NCI-H82 (cell line): ENCODE results near the gene TTC34.
"Not testable (repeated sequence)": the region's sequence is repeated elsewhere in the genome, so short reads cannot be mapped to it uniquely, and the experiment has no call there.

Source experiments
- DNase-seq: peaks from one replicate; lab custom pipeline; 2025; lab: John Stamatoyannopoulos, UW

TTC34 gene

DNA sequence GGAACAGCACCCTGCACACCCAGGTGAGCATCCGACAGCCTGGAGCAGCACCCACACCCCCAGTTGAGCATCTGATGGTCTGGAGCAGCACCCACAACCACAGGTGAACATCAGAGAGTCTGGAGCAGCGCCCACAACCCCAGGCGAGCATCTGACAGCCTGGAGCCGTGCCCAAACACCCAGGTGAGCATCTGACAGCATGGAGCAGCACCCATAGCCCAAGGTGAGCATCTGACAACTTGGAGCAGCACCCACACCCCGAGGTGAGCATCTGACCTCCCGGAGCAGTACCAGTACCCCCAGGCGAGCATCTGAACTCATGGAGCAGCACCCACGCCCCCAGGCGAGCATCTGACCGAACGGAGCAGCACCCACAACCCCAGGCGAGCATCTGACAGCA is 144.4 kb downstream of the TTC34 start:
- not testable (repeated sequence) for DNase-seq

DNA sequence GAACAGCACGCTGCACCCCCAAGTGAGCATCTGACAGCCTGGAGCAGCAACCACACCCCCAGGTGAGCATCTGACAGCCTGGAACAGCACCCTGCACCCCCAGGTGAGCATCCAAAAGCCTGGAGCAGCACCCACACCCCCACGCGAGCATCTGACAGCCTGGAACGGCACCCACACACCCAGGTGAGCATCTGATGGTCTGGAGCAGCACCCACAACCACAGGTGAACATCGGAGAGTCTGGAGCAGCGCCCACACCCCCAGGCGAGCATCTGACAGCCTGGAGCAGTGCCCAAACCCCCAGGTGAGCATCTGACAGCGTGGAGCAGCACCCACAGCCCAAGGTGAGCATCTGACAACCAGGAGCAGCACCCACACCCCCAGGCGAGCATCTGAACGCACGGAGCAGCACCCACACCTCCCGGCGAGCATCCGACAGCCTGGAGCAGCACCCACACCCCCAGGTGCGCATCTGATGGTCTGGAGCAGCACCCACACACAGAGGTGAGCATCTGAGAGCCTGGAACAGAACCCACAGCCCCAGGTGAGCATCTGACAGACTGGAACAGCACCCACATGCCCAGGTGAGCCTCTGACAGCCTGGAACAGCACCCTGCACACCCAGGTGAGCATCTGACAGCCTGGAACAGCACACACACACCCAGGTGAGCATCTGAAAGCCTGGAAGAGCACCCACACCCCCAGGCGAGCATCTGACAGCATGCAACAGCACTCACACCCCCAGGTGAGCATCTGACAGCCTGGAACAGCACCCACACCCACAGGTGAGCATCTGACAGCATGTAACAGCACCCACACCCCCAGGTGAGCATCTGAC is 145.7 kb downstream of the TTC34 start:
- not testable (repeated sequence) for DNase-seq

DNA sequence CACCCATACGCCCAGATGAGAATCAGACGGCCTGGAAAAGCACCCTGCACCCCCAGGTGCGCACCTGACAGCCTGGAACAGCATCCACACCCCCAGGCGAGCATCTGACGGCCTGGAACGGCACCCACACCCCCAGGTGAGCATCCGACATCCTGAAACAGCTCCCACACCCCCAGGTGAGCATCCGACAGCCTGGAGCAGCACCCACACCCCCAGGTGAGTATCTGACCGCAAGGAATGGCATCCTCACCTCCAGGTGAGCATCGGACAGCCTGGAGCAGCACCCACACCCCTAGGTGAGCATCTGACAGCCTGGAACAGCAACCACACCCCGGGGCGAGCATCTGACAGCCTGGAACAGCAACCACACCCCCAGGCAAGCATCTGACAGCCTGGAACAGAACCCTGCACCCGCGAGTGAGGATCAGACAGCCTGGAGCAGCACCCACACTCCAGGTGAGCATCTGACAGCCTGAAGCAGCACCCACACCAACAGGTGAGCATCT is 147.0 kb downstream of the TTC34 start:
- DNase-seq, result peak; percentile 31

DNA sequence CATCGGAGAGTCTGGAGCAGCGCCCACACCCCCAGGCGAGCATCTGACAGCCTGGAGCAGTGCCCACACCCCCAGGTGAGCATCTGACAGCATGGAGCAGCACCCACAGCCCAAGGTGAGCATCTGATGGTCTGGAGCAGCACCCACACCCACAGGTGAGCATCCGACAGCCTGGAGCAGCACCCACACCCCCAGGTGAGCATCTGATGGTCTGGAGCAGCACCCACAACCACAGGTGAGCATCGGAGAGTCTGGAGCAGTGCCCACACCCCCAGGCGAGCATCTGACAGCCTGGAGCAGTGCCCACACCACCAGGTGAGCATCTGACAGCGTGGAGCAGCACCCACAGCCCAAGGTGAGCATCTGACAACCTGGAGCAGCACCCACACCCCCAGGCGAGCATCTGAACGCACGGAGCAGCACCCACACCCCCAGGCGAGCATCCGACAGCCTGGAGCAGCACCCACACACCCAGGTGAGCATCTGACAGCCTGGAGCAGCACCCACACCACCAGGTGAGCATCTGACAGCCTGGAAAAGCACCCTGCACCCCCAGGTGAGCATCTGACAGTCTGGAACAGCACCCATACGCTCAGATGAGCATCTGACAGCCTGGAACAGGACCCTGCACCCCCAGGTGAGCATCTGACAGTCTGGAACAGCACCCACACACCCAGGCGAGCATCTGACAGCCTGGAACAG is 147.6 kb downstream of the TTC34 start:
- not testable (repeated sequence) for DNase-seq

DNA sequence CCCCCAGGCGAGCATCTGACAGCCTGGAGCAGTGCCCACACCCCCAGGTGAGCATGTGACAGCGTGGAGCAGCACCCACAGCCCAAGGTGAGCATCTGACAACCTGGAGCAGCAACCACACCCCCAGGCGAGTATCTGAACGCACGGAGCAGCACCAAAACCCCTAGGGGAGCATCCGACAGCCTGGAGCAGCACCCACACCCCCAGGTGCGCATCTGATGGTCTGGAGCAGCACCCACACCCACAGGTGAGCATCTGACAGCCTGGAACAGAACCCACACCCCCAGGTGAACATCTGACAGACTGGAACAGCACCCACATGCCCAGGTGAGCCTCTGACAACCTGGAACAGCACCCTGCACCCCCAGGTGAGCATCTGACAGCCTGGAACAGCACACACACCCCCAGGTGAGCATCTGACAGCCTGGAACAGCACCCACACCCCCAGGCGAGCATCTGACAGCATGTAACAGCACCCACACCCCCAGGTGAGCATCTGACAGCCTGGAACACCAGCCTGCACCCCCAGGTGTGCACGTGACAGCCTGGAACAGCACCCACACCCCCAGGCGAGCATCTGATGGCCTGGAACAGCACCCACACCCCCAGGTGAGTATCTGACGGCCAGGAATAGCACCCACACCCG is 148.4 kb downstream of the TTC34 start:
- not testable (repeated sequence) for DNase-seq

DNA sequence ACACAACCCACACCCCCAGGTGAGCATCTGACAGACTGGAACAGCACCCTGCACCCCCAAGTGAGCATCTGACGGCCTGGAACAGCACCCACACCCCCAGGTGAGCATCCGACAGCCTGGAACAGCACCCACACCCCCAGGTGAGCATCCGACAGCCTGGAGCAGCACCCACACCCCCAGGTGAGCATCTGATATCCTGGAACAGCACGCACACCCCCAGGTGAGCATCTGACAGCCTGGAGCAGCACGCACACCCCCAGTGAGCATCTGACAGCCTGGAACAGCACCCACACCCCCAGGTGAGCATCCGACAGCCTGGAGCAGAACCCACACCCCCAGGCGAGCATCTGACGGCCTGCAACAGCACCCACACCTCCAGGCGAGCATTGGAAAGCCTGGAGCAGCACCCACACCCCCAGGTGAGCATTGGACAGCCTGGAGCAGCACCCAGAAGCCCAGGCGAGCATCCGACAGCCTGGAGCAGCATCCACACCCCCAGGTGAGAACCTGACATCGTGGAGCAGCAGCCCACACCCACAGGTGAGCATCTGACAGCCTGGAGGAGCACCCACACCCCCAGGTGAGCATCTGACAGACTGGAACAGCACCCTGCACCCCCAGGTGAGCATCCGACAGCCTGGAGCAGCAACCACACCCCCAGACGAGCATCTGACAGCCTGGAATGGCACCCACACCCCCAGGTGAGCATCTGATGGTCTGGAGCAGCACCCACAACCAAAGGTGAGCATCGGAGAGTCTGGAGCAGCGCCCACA is 149.2 kb downstream of the TTC34 start:
- not testable (repeated sequence) for DNase-seq

DNA sequence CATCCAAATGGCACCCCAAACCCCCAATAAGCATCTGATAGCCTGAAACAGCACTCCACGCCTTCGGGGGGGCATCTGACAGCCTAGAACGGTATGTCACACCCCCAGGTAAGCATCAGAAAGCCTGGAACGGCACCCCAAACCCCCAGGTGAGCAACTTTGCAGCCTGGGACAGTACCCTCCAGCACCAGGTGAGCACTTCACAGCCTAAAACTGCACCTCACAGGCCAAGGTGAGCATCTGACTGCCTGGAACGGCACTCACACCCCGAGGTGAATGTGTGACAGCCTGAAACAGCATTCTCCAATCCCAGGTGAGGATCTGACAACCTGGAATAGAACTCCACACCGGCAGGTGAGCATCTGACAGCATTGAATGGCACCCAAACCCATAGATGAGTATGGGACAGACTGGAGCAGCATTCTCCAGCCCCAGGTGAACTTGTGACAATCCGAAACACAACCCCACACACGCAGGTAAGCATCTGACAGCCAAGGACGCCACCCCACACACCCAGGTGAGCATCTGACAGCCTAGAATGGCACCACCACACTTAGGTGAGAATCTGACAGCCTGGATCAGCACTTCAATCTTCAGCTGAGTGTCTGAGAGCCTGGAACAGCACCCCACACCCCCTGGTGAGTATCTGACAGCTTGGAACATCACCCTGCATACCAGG is 150.4 kb downstream of the TTC34 start:
- DNase-seq, result no peak

DNA sequence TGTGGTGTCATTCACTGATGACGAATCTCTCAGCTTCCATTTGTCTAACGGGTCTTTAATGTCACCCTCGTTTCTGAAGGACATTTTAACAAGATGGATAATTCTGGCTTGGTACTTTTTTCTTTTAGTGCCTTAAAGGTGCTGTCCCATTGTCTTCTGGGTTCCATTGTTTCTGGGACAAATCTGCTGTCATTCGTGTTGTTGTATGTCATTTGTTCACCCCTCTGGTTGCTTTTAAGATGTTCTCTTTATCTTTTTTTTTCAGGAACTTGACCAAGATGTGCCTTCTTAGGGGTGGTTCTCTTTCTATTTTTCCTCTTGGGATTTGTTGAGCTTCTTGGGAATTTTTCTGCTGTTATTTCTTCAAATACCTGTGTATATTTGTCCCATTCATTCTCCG is 154.7 kb downstream of the TTC34 start:
- DNase-seq, result no peak

DNA sequence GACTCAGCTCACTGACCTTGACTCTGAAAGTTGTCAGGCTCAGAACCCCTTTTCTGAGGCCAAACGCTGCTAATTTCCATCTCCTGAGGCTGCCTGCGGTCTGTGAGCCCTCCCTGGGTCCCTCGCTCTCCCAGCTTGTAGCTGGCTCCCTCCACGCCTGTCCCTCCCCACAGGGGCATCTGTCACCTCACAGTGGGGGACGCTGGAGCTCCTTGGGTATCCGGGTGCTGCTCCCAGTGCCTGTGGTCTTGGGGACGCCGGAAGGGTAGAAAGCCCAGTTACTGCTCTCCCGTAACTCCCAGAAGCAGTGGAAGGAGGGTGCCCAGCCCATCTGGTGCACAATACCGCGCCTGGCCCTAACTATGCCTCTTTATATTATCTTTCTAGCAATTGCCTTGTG is 155.7 kb downstream of the TTC34 start:
- no peak for DNase-seq

DNA sequence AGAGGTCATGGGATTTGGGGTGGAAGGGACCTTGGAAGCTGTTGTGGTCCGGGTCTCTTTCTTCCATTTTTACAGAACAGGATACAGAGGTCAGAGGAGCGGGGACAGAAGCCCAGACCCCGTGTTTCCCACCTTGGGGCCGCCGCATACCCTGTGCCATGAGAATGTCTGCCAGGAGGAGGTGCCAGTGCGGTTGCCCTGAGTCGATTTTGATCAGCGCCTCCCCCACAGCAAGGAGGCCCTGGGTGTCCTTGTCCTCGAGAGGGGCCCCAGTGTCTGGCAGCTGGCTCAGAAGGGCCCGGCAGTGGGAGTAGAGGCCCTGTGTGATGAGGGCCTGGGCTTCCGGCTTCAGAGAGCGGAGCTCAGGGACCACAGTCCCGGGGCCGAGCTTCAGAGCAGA is 156.3 kb downstream of the TTC34 start:
- no peak for DNase-seq

DNA sequence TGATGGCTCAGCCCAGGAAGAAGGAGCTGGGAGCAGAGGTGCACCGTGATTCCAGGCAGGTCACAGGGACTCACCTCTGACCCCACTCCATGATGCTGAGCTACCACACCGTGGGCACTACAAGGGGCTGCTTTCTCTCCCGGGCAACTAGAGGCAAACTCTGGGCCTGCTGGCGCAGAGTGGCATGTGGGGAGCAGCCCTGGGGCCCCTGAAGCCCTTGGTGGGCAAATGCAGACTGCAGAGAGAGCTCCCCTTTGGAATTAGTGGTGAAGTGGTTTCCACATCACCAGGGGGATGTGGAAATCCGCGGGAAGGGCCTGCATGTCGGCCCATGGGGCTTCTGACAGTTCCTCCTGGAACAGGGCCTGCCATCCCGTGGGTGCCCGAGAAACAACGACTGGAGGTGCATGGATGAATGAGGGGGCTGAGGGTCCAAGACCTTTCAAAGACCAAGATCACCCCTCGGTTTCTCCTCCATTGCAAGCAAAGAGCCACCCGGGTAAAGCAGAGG is 156.8 kb downstream of the TTC34 start:
- DNase-seq, result no peak

DNA sequence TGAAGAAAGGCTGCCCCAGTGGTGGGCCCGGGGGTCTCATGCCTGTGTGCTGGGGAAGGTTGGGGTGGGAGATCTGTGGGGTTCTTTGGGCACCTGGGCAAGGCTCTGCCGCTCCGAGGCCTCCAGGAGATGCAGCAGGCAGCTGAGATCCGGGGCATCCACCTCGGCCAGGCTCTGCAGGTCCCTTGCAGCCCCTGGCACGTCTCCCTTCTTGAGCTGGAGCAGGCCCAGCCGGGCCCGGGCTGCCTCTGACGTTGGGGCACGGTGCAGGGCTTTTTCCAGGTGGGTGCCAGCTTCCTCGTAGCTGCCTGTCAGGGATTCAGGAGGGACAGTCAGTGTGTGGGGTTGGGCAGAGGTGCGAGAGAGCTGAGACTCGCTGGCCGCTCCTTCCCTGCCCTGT is 157.3 kb downstream of the TTC34 start:
- no peak for DNase-seq

DNA sequence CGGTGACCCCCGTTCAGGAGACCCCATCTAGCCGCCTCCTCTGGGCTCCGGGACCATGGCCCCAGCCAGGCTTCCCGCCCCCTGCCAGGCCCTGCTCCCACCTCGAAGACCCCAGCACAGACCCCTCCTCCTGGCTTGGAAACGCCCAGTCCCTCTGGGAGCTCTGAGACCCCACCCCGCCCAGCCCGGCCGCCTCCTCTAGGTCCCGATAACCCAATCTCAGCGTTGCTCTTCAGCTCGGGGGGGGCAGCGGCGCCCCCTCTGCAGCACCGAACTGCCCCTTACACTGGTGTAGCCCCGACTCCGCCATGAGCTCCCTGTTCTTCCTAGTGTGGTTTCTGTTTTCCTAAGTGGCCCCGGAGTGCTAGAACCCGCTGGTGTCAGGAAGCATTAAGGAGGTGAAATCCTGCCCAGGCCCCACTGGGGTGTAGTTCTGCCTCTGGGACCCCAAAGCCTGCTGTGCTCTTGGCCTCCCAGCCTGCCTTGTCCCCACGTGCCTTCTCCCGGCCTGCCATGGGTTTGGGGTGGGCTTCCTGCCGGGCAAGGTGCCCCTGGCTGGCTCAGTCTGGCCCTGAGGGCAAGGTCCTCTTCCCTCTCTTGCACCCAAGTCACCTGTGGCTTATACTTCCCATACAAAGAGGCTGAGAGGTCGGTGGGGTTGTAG is 157.9 kb downstream of the TTC34 start:
- DNase-seq, result no peak

DNA sequence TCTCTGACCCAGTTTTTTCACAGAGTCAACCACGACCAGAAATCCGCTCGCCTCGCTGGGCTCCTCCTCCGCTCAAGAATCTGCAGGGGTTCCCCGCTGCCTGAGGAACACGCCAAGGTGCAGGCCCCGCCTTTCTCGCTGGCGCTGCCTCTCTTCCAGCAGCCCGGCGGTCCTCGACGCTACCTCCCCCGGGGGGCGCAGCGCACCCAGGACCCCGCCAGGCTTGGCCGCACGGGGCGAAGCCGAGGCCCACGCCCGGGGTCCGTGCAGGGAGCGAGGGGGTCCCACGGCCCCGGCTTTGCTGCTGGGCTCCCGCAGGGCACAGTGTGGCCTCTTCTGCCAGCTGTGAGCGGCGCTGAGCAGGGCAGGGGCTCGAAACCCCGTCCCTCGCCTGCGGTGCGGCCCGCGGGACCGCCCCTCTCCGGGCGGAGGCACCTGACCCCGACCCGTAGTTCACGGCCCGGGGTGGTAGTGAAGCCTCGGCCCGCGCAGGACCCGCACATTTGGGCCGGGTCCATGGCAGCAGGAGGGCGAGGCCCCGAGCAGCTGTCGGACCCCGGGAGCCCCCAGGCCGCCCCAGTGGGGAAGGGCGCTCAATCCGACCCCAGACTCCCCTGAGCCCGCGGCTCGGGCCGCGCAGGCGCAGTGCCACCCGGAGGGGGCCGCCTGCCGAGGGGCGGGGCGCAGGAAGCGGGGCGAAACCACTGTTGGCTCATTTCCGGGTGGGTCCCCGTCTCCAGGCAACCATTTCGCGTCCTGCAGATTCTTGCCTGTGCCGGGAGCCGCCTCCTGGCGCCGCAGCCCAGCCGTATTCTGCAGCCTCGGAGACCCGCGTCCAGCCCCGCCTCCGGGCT is 158.7 kb downstream of the TTC34 start:
- peak; percentile 96 for DNase-seq

DNA sequence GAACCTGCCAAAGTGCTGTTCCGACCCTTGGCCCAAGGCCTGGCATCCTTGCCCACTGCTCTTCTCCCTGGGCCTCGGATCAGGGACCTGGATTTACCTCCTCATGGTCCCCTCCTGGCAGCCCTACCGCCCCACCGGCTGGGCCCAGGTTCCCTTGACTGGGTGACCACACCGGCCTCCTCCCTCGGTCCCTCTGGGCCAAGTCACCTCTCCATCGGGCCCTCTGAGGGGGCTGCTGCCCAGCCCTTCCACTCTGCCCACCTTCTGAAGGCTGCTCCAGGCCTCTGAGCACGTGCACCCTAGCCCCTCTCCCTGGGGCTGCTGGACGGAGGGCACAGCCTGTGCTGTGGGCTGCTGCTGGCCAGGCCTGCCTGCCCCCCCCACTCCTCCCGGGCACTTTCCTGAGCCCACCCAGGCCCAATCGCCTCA is 159.3 kb downstream of the TTC34 start:
- DNase-seq, result no peak

DNA sequence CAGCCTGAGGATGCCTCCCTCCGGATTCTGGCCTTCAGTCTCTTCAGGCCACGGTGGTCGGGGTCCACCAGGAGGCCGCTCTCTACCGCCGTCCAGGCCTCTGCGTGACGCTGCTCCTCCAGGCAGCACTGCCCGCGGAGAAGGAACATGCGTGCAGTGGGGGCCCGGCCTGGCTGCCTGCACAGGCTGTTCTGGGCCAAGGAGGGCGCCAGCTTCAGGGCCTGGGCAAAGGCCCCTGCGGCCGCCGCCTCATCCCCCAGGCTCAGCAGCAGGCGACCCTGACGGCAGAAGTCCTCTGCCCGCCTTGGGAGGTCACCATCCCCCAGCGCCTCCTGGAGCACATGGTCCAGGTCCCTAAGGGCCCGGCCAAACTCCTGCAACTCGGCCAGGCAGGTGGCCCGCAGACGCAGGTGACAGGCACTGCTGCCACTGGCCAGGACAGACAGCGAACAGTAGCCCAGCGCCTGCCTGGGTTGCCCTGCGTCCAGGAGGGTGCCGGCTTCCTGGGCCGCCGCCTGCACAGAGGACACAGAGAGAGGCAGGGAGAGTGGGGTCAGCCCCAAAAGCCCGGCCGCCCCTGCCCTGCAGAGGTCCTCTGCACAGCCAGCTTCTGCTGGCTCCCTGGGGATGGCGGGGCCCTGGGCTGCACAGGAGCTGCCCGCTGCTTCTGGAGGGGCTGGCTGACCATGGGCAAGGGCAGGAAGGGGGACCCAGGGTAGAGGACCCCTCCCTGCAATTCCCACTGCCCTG is 159.9 kb downstream of the TTC34 start:
- DNase-seq, result no peak

DNA sequence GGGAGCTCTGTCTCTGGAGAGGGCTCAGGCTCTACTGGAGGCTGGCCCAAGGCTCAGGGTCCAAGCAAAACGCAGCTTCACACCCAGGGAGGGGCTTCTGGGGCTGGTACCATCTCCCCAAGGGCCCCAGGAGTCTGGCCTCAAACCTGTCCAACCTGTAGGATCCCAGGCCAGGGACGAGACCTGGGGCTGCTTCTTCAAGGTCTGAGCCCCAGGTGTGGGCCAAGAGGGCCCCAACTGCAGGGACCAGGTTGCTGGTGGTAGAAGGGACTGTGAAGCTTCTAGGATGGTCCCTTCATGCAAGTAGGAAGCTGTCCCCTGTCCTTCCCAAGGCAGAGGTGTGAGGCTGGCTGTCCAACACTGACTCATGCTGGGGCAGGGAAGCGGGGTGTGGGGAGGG is 160.9 kb downstream of the TTC34 start:
- no peak for DNase-seq

DNA sequence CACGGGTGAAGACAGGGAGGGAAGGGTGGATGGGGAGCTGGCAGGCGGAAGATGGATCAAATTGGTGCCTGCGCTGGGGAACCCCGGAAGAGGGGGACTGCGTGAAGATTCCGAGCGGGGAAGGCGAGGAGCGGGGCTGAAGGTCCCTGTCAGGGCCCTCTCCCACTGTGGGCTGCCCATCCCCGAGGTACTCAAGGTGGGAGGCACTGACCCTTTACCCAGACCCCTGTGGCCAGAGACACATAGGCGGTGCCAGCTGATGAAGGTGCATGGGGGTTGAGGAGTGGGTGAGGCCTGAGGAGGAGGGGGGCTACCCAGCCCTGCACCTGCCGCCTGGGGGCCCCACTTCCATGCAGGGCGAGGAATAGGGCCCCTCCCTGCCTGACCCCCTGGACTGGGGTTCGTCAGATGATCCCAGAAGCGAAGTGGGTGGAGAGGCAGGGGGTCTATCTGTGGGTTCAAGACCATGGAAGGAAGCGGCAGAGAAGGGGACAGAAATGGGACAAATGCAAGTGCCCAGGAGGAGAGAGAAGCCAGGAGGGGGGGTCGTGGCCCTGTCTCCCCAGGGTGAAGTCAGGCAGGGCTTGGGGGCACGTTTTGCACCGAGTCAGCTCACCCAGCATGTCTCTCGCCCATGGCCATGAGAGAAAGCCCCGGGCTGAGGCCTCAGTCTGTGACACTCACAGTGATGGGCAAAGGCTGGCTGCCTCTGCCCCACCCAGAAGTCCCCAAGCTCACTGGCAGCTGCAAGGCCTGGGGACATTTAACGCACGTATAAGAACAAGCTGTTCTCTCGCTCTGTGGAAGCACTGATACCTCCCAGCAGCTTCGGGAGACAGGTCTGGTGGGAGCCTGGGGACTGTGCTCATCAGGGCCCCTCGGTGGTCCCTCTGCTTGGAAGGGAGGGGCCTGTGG is 161.6 kb downstream of the TTC34 start:
- DNase-seq, result peak; percentile 31
